HEK293 (cell line): Measurements from ENCODE around the gene SNX5.

Source experiments
- CTCF ChIA-PET: fragments of 350-600 bp; formaldehyde crosslinking; extraction: SDS; loops from one replicate; lab custom pipeline; 2021; ENCODE audit warnings: antibody characterized with exemption; lab: Yijun Ruan, JAX
- POLR2A ChIA-PET: fragments of 300-600 bp; formaldehyde crosslinking; extraction: SDS; loops from one replicate; lab custom pipeline; 2020; ENCODE audit warnings: antibody characterized with exemption, inconsistent platforms; lab: Yijun Ruan, JAX
- H3K27ac ChIP-seq: fragments of 200-500 bp; sonication (Bioruptor generic); 2 replicates; pipeline ENCODE4 v1.5.1; 2014; ENCODE audit warnings: low read depth, low read length, control low read depth, inconsistent platforms; ENCODE audit errors: extremely low read depth
- H3K36me3 ChIP-seq, 2 experiments: fragments of 200-500 bp in 1 of 2; sonication (Bioruptor generic) in 1 of 2; 1 replicate in 1 of 2; 2 replicates in 1 of 2; pipeline ENCODE4 v1.5.1; 2014 to 2017; ENCODE audit warnings: inconsistent platforms in 2 of 2, low read length in 2 of 2; ENCODE audit not compliant: control insufficient read depth in 2 of 2, insufficient read depth in 1 of 2
- H3K4me1 ChIP-seq: fragments of 200-500 bp; sonication (Bioruptor generic); 2 replicates; pipeline ENCODE4 v1.5.1; 2014; ENCODE audit warnings: mild to moderate bottlenecking, low read length, inconsistent platforms; ENCODE audit not compliant: control insufficient read depth, insufficient read depth
- H3K4me3 ChIP-seq: 2 replicates; pipeline ENCODE4 v1.5.1; 2011; ENCODE audit warnings: low read depth, mild to moderate bottlenecking, control low read depth, low read length, moderate library complexity
- H3K9me3 ChIP-seq: fragments of 200-500 bp; sonication (Bioruptor generic); 2 replicates; pipeline ENCODE4 v1.5.1; 2014; ENCODE audit warnings: low read depth, low read length, inconsistent platforms; ENCODE audit not compliant: control insufficient read depth, insufficient read depth
- MZF1 ChIP-seq: fragments of 450-650 bp; formaldehyde crosslinking; IDR thresholded peaks from 2 replicates; pipeline ENCODE4 v1.5.1; 2017; ENCODE audit warnings: missing biosample characterization, missing genetic modification characterization, borderline replicate concordance
- PRDM1 ChIP-seq: fragments of 450-650 bp; formaldehyde crosslinking; IDR thresholded peaks from 2 replicates; pipeline ENCODE4; 2016; ENCODE audit warnings: missing biosample characterization, missing genetic modification characterization
- PRDM6 ChIP-seq: fragments of 450-650 bp; formaldehyde crosslinking; IDR thresholded peaks from 2 replicates; pipeline ENCODE4 v1.5.1; 2017; ENCODE audit warnings: missing biosample characterization, missing genetic modification characterization
- REST ChIP-seq: fragments of 450-650 bp; formaldehyde crosslinking; IDR thresholded peaks from 2 replicates; pipeline ENCODE4 v1.5.1; 2016; ENCODE audit warnings: missing biosample characterization, missing genetic modification characterization
- SCRT1 ChIP-seq: fragments of 450-650 bp; formaldehyde crosslinking; IDR thresholded peaks from 2 replicates; pipeline ENCODE4 v1.5.1; 2016; ENCODE audit warnings: missing biosample characterization, missing genetic modification characterization, borderline replicate concordance
- ZBTB17 ChIP-seq: fragments of 450-650 bp; formaldehyde crosslinking; IDR thresholded peaks from 2 replicates; pipeline ENCODE4 v1.5.1; 2016; ENCODE audit warnings: missing biosample characterization, missing genetic modification characterization
- ZFP69B ChIP-seq: fragments of 450-650 bp; formaldehyde crosslinking; IDR thresholded peaks from 2 replicates; pipeline ENCODE4 v1.5.1; 2016; ENCODE audit warnings: missing biosample characterization, missing genetic modification characterization
- ZIC2 ChIP-seq: fragments of 450-650 bp; formaldehyde crosslinking; IDR thresholded peaks from 2 replicates; pipeline ENCODE4 v1.5.1; 2016; ENCODE audit warnings: missing biosample characterization, missing genetic modification characterization
- ZNF140 ChIP-seq: fragments of 450-650 bp; formaldehyde crosslinking; IDR thresholded peaks from 2 replicates; pipeline ENCODE4 v1.5.1; 2016; ENCODE audit warnings: missing biosample characterization, missing genetic modification characterization
- ZNF148 ChIP-seq: fragments of 450-650 bp; formaldehyde crosslinking; IDR thresholded peaks from 2 replicates; pipeline ENCODE4 v1.5.0; 2017; ENCODE audit warnings: missing biosample characterization, missing genetic modification characterization, borderline replicate concordance
- ZNF416 ChIP-seq: fragments of 450-650 bp; formaldehyde crosslinking; IDR thresholded peaks from 2 replicates; pipeline ENCODE4 v1.5.1; 2016; ENCODE audit warnings: missing biosample characterization, missing genetic modification characterization
- ZNF513 ChIP-seq: fragments of 450-650 bp; IDR thresholded peaks from 2 replicates; pipeline ENCODE4 v1.5.1; 2018; ENCODE audit warnings: missing biosample characterization, missing genetic modification characterization
- ZNF645 ChIP-seq: fragments of 450-650 bp; formaldehyde crosslinking; IDR thresholded peaks from 2 replicates; pipeline ENCODE4; 2016; ENCODE audit warnings: missing biosample characterization, missing genetic modification characterization
- ZNF830 ChIP-seq: fragments of 450-650 bp; IDR thresholded peaks from 2 replicates; pipeline ENCODE4 v1.5.0; 2018; ENCODE audit warnings: missing biosample characterization, missing genetic modification characterization, low read depth, mild to moderate bottlenecking, moderate library complexity
- ZSCAN16 ChIP-seq: fragments of 450-650 bp; formaldehyde crosslinking; IDR thresholded peaks from 2 replicates; pipeline ENCODE4 v1.5.1; 2016; ENCODE audit warnings: missing biosample characterization, missing genetic modification characterization
- TF ChIP-seq, protein P1 (sequence below): fragments of 450-650 bp; formaldehyde crosslinking; IDR thresholded peaks from 2 replicates; pipeline ENCODE4 v1.5.1; 2016; ENCODE audit warnings: missing biosample characterization, missing genetic modification characterization, borderline replicate concordance

Gene SNX5

DNA sequence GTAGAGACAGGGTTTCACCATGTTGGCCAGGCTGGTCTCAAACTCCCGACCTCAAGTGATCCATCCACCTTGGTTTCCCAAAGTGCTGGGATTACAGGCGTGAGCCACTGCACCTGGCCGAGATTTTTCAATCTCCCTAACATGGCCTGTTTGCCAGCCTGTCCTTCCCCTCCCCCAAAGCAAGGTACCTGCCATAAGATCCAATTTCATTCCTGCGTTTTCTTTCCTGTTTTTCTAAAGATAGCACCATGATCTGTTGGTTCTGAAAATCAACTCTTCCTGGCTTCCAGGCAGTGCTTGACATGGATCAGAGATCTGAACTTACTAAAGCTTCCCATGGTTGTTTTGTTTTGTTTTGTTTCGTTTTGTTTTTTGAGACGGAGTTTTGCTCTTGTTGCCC, 7.7 kb upstream of the SNX5 start:
- TF ChIP-seq ZSCAN16 (tag by site-specific recombination) (no peak), SCRT1 (tag by site-specific recombination) (no peak), REST (tag by site-specific recombination) (no peak), ZIC2 (no peak), ZBTB17 (tag by site-specific recombination) (no peak), ZNF830 (tag by site-specific recombination) (no peak), ZNF645 (tag by site-specific recombination) (no peak), MZF1 (tag by site-specific recombination) (no peak), ZNF140 (tag by site-specific recombination) (no peak), ZNF148 (tag by site-specific recombination) (no peak)
- TF ChIP-seq, protein P1, sequence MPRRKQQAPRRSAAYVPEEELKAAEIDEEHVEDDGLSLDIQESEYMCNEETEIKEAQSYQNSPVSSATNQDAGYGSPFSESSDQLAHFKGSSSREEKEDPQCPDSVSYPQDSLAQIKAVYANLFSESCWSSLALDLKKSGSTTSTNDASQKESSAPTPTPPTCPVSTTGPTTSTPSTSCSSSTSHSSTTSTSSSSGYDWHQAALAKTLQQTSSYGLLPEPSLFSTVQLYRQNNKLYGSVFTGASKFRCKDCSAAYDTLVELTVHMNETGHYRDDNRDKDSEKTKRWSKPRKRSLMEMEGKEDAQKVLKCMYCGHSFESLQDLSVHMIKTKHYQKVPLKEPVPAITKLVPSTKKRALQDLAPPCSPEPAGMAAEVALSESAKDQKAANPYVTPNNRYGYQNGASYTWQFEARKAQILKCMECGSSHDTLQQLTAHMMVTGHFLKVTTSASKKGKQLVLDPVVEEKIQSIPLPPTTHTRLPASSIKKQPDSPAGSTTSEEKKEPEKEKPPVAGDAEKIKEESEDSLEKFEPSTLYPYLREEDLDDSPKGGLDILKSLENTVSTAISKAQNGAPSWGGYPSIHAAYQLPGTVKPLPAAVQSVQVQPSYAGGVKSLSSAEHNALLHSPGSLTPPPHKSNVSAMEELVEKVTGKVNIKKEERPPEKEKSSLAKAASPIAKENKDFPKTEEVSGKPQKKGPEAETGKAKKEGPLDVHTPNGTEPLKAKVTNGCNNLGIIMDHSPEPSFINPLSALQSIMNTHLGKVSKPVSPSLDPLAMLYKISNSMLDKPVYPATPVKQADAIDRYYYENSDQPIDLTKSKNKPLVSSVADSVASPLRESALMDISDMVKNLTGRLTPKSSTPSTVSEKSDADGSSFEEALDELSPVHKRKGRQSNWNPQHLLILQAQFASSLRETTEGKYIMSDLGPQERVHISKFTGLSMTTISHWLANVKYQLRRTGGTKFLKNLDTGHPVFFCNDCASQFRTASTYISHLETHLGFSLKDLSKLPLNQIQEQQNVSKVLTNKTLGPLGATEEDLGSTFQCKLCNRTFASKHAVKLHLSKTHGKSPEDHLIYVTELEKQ (tag by site-specific recombination) = no peak
- CTCF ChIA-PET = interaction anchor here (1.7 kb wide), 1 partner anchor 20 kb away, joined by 5 read pairs; no protein-coding TSS in a partner anchor
- H3K36me3 ChIP-seq = peaks cover 23 to 40% of the 10 kb centered on the region in 2 experiments; a peak in 2 of 3 replicates
- H3K4me1 ChIP-seq = peaks cover 5% of the 10 kb centered on the region; the same call in 1 of the 2 replicates
- H3K27ac ChIP-seq = no peak overlapping the region
- H3K4me3 ChIP-seq = no peak overlapping the region
- H3K9me3 ChIP-seq = no peaks in the 10 kb centered on the region
- POLR2A ChIA-PET = no interaction called here

GRCh38 chr20:17972121-17972520, 3.5 kb upstream of the SNX5 start:
- H3K27ac ChIP-seq = peak overlapping the region; percentile 33; the same call in 1 of the 2 replicates

More at GRCh38 chr20:17972121-17972520, 3.5 kb upstream of the SNX5 start:
- POLR2A ChIA-PET = interaction anchor here (1.1 to 1.3 kb wide), 2 partner anchors 9 to 33 kb away, joined by 3 read pairs; no protein-coding TSS in a partner anchor
- peaks cover 5% of the 10 kb centered on the region; the same call in 1 of the 2 replicates for H3K4me1 ChIP-seq
- peaks cover 6 to 47% of the 10 kb centered on the region in 2 experiments; a peak in 2 of 3 replicates for H3K36me3 ChIP-seq
- H3K9me3 ChIP-seq = no peaks in the 10 kb centered on the region
- CTCF ChIA-PET = no interaction called here
- TF ChIP-seq PRDM6 (tag by site-specific recombination) (peak; percentile 41; the same call in 1 of the 2 replicates), ZFP69B (no peak), ZNF416 (tag by site-specific recombination) (no peak), PRDM1 (tag by site-specific recombination) (peak; percentile 14; the same call in 1 of the 2 replicates), ZNF513 (no peak)
- TF ChIP-seq, all 188 proteins: peak for 2
- peak overlapping the region; percentile 89 for H3K4me3 ChIP-seq
